HEK293T (cell line): Measurements from ENCODE around the gene IFI27L2.

Experiments
- CTCF ChIA-PET: fragments of 350-600 bp; formaldehyde crosslinking; extraction: SDS; loops from one replicate; lab custom pipeline; 2021; ENCODE audit warnings: antibody characterized with exemption, inconsistent platforms; lab: Yijun Ruan, JAX
- POLR2A ChIA-PET: fragments of 350-600 bp; formaldehyde crosslinking; extraction: SDS; loops from one replicate; lab custom pipeline; 2020; ENCODE audit warnings: antibody characterized with exemption, inconsistent platforms; lab: Yijun Ruan, JAX
- DNase-seq: peaks from one replicate; pipeline ENCODE4 v3.0.0; 2012; ENCODE audit warnings: mixed read lengths; ENCODE audit errors: extremely low spot score
- ARNT ChIP-seq: fragments of 450-650 bp; IDR thresholded peaks from 2 replicates; pipeline ENCODE4 v1.6.1; 2017; ENCODE audit warnings: mild to moderate bottlenecking
- BHLHE40 ChIP-seq: fragments of 450-650 bp; IDR thresholded peaks from 2 replicates; pipeline ENCODE4 v1.6.1; 2016; ENCODE audit warnings: mild to moderate bottlenecking, moderate library complexity, borderline replicate concordance
- CTBP1 ChIP-seq: fragments of 450-650 bp; IDR thresholded peaks from 2 replicates; pipeline ENCODE4 v1.6.1; 2016; ENCODE audit warnings: borderline replicate concordance
- ELF4 ChIP-seq: fragments of 450-650 bp; IDR thresholded peaks from 2 replicates; pipeline ENCODE4 v1.6.1; 2017; ENCODE audit warnings: antibody characterized with exemption
- FOXA1 ChIP-seq: fragments of 450-650 bp; IDR thresholded peaks from 2 replicates; pipeline ENCODE4 v1.6.1; 2016; ENCODE audit warnings: mild to moderate bottlenecking
- FOXK2 ChIP-seq: fragments of 450-650 bp; IDR thresholded peaks from 2 replicates; pipeline ENCODE4 v1.6.1; 2016; ENCODE audit warnings: mild to moderate bottlenecking
- FOXM1 ChIP-seq: fragments of 450-650 bp; IDR thresholded peaks from 2 replicates; pipeline ENCODE4 v1.6.1; 2017; ENCODE audit warnings: mild to moderate bottlenecking, borderline replicate concordance
- HDGF ChIP-seq: fragments of 450-650 bp; IDR thresholded peaks from 2 replicates; pipeline ENCODE4 v1.6.1; 2017; ENCODE audit warnings: antibody characterized with exemption, borderline replicate concordance
- L3MBTL2 ChIP-seq: fragments of 450-650 bp; conservative IDR thresholded peaks from 2 replicates; pipeline ENCODE4 v1.6.1; 2016; ENCODE audit warnings: mild to moderate bottlenecking
- LEF1 ChIP-seq: fragments of 450-650 bp; IDR thresholded peaks from 2 replicates; pipeline ENCODE4 v1.6.1; 2017; ENCODE audit warnings: mild to moderate bottlenecking, borderline replicate concordance
- NFRKB ChIP-seq: fragments of 450-650 bp; IDR thresholded peaks from 2 replicates; pipeline ENCODE4 v1.6.1; 2016; ENCODE audit warnings: mild to moderate bottlenecking, moderate library complexity
- PKNOX1 ChIP-seq: fragments of 450-650 bp; IDR thresholded peaks from 2 replicates; pipeline ENCODE4 v1.6.1; 2016
- SP1 ChIP-seq: fragments of 450-650 bp; IDR thresholded peaks from 2 replicates; pipeline ENCODE4 v1.6.1; 2017
- SUZ12 ChIP-seq: fragments of 450-650 bp; IDR thresholded peaks from 2 replicates; pipeline ENCODE4 v1.6.1; 2016; ENCODE audit warnings: mild to moderate bottlenecking
- TARDBP ChIP-seq: fragments of 450-650 bp; IDR thresholded peaks from 2 replicates; pipeline ENCODE4 v1.6.1; 2016
- ZNF384 ChIP-seq: fragments of 450-650 bp; IDR thresholded peaks from 2 replicates; pipeline ENCODE4 v1.6.1; 2016

IFI27L2 gene

GRCh38 chr14:94111276-94112095, 17.9 kb downstream of the IFI27L2 start:
- CTCF ChIA-PET, result interaction anchor here (1.1 kb wide), 1 partner anchor 18 kb away, joined by 3 read pairs; the partner anchor contains the start of gene IFI27L2
- POLR2A ChIA-PET, result interaction anchor here (1.1 kb wide), 1 partner anchor 17 kb away, joined by 3 read pairs; no protein-coding TSS in a partner anchor
- no peak for DNase-seq
- TF ChIP-seq ZNF384 (no peak), FOXA1 (no peak), PKNOX1 (no peak), SP1 (no peak), CTBP1 (no peak), FOXK2 (no peak), L3MBTL2 (no peak), NFRKB (no peak), FOXM1 (no peak), TARDBP (no peak)

- CTCF ChIA-PET, result interaction anchor here (1.1 kb wide), 1 partner anchor 19 kb away, joined by 3 read pairs; the partner anchor contains the start of gene IFI27L2
- no peak for DNase-seq
Measured at GRCh38 chr14:94110552-94111181, 18.7 kb downstream of the IFI27L2 start, which contains the start of gene IFI27. TSS of gene IFI27 (plus strand) at chr14:94110736.

GRCh38 chr14:94109915-94110250, 19.5 kb downstream of the IFI27L2 start:
- TF ChIP-seq SUZ12 (no peak), L3MBTL2 (no peak), ARNT (no peak), FOXK2 (no peak), LEF1 (no peak), ELF4 (no peak), FOXM1 (no peak), NFRKB (no peak)
- DNase-seq, result no peak
- ChIA-PET CTCF (no interaction called here), POLR2A (no interaction called here)

More at GRCh38 chr14:94110552-94111181, 18.7 kb downstream of the IFI27L2 start, which contains the start of gene IFI27:
- TF ChIP-seq ARNT (no peak), LEF1 (no peak), CTBP1 (no peak), SP1 (no peak), NFRKB (no peak), FOXA1 (no peak), FOXK2 (no peak), ZNF384 (no peak), PKNOX1 (no peak), ELF4 (no peak), FOXM1 (no peak), L3MBTL2 (no peak), SUZ12 (no peak), BHLHE40 (no peak)
- POLR2A ChIA-PET, result interaction anchor here (1.1 kb wide), 1 partner anchor 18 kb away, joined by 3 read pairs; no protein-coding TSS in a partner anchor

GRCh38 chr14:94104731-94105130, 24.7 kb downstream of the IFI27L2 start:
- TF ChIP-seq FOXK2 (no peak), HDGF (no peak)
- ChIA-PET CTCF (no interaction called here), POLR2A (no interaction called here)
- DNase-seq, result no peak

- no peak for DNase-seq
- ChIA-PET CTCF (no interaction called here), POLR2A (no interaction called here)
- TF ChIP-seq ARNT (no peak), LEF1 (no peak), HDGF (no peak), CTBP1 (no peak), SUZ12 (no peak), NFRKB (no peak), SP1 (no peak), L3MBTL2 (no peak), FOXK2 (no peak), FOXA1 (no peak), ELF4 (no peak), BHLHE40 (no peak), ZNF384 (no peak), FOXM1 (no peak)
Measured at GRCh38 chr14:94103554-94104150, 25.8 kb downstream of the IFI27L2 start.

- CTCF ChIA-PET, result no interaction called here
- POLR2A ChIA-PET, result no interaction called here
- DNase-seq, result no peak
- TF ChIP-seq PKNOX1 (no peak), FOXK2 (no peak), CTBP1 (no peak), LEF1 (no peak), L3MBTL2 (no peak), FOXA1 (no peak), ZNF384 (no peak)
Measured at GRCh38 chr14:94102768-94103482, 26.5 kb downstream of the IFI27L2 start.
